ENCODE results near the gene STARD4. TPM values are rescaled to one million over a fixed set of nuclear protein-coding genes. Genes with fewer than 3 reads are reported as not detected.

STARD4 gene
- total RNA-seq, 1 experiment from 2014 or later: 31.1 TPM

DNA sequence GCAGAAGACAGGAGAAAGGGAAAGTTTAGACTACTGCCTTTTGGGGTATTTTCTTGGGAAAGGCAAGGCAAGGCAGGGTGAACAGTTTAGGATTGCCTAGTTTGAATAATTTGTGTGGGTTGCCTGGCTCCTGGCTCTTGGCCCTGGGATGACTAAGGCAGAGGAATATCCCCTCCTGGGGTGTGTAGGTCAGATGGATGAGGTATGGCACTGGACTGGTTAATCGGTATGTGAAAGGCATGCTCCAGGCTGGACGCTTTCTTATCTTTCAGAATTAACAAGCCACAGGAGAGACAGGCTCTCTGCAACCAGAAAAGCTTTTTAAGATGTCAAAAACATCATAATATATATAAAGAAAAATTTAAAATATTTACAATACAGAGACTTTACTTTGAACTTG lies 58.6 kb downstream of the STARD4 start:
- H3K36me3 Mint-ChIP-seq (ENCODE audit: insufficient read depth, unreplicated experiment): no peaks in the 10 kb centered on the region
- TF ChIP-seq, protein P1, sequence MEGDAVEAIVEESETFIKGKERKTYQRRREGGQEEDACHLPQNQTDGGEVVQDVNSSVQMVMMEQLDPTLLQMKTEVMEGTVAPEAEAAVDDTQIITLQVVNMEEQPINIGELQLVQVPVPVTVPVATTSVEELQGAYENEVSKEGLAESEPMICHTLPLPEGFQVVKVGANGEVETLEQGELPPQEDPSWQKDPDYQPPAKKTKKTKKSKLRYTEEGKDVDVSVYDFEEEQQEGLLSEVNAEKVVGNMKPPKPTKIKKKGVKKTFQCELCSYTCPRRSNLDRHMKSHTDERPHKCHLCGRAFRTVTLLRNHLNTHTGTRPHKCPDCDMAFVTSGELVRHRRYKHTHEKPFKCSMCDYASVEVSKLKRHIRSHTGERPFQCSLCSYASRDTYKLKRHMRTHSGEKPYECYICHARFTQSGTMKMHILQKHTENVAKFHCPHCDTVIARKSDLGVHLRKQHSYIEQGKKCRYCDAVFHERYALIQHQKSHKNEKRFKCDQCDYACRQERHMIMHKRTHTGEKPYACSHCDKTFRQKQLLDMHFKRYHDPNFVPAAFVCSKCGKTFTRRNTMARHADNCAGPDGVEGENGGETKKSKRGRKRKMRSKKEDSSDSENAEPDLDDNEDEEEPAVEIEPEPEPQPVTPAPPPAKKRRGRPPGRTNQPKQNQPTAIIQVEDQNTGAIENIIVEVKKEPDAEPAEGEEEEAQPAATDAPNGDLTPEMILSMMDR (IDR thresholded peaks at IDR 0.05; ENCODE audit: unreplicated experiment): no peak
- H3K4me3 Mint-ChIP-seq (ENCODE audit: unreplicated experiment): no peak overlapping the region
- ChIA-PET POLR2A (no interaction called here), CTCF (interaction anchor here (0.7 to 1.0 kb wide), 3 partner anchors 9 to 78 kb away, joined by 3 read pairs; no protein-coding TSS in a partner anchor)
- no peak for DNase-seq (ENCODE audit: unreplicated experiment)
- intact Hi-C loops (cut with micrococcal nuclease): no loop called here
- H3K9me3 Mint-ChIP-seq (ENCODE audit: unreplicated experiment): no peaks in the 10 kb centered on the region
- peak overlapping the region; percentile 7 for H3K27ac Mint-ChIP-seq (ENCODE audit: low read depth, unreplicated experiment)
- no peaks in the 10 kb centered on the region for H3K4me1 Mint-ChIP-seq (ENCODE audit: insufficient read depth, unreplicated experiment)
- no peaks in the 10 kb centered on the region for H3K27me3 Mint-ChIP-seq (ENCODE audit: insufficient read depth, unreplicated experiment)
- BruUV-seq (replicated peaks): no TSS peak

DNA sequence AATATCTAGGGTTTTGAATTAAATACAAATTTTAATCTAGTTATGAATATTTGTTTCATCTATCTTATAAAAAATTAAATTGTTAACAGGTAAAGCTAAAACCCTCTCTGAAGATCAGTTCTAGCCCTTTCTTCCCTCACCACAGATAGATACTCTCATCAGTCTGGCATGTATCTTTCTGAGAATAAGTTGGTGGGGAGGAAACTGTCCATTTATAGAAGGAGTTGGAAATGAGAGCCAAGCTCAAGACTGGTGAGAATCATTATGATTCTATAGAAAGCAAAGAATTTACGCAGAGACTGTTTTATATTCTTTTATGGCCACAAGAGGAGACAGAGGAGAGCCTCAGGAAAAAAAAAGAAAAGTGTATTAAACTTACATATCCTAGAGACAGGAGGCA lies 59.0 kb downstream of the STARD4 start:
- no TSS peak for BruUV-seq (replicated peaks)
- intact Hi-C loops (cut with micrococcal nuclease): no loop called here
- H3K27me3 Mint-ChIP-seq (ENCODE audit: insufficient read depth, unreplicated experiment): no peaks in the 10 kb centered on the region
- ChIA-PET POLR2A (no interaction called here), CTCF (interaction anchor here (0.7 to 1.0 kb wide), 2 partner anchors 10 to 14 kb away, joined by 3 read pairs; no protein-coding TSS in a partner anchor)
- TF ChIP-seq, protein P1 (IDR thresholded peaks at IDR 0.05; ENCODE audit: unreplicated experiment): no peak
- H3K9me3 Mint-ChIP-seq (ENCODE audit: unreplicated experiment): no peaks in the 10 kb centered on the region
- H3K36me3 Mint-ChIP-seq (ENCODE audit: insufficient read depth, unreplicated experiment): no peaks in the 10 kb centered on the region
- no peak for DNase-seq (ENCODE audit: unreplicated experiment)
- H3K4me1 Mint-ChIP-seq (ENCODE audit: insufficient read depth, unreplicated experiment): no peaks in the 10 kb centered on the region
- peak overlapping the region; percentile 7 for H3K27ac Mint-ChIP-seq (ENCODE audit: low read depth, unreplicated experiment)
- no peak overlapping the region for H3K4me3 Mint-ChIP-seq (ENCODE audit: unreplicated experiment)

DNA sequence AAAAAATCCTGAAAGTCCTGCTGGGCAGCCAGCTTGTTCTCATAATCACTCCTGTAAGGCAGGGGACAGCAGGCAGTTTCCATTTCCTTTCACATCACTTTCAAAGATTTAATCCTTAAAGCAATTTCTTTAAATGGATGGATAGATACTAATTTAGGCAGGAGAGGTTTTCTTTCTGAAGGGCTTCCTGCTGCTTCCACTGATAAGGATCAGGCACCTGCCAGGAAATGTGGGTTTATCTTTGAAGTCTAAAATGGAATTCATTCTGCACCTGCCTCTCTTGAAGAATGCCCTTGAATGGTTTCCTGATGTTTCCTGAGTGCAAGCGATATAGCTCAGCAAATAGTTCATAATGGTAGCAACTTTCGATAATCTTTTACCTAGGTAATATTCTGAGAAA lies 64.5 kb downstream of the STARD4 start:
- Mint-ChIP-seq H3K4me1 (ENCODE audit: insufficient read depth, unreplicated experiment) (no peaks in the 10 kb centered on the region), H3K4me3 (ENCODE audit: unreplicated experiment) (no peak overlapping the region), H3K9me3 (ENCODE audit: unreplicated experiment) (no peaks in the 10 kb centered on the region), H3K27me3 (ENCODE audit: insufficient read depth, unreplicated experiment) (peaks cover 26% of the 10 kb centered on the region), H3K27ac (ENCODE audit: low read depth, unreplicated experiment) (no peak overlapping the region), H3K36me3 (ENCODE audit: insufficient read depth, unreplicated experiment) (no peaks in the 10 kb centered on the region)
- TF ChIP-seq, protein P1 (IDR thresholded peaks at IDR 0.05; ENCODE audit: unreplicated experiment): no peak
- CTCF ChIA-PET: no interaction called here
- no TSS peak for BruUV-seq (replicated peaks)
- intact Hi-C loops (cut with micrococcal nuclease): no loop called here
- DNase-seq (ENCODE audit: unreplicated experiment): no peak
- POLR2A ChIA-PET: interaction anchor here (1.0 to 1.6 kb wide), 2 partner anchors 9 to 18 kb away, joined by 3 to 5 read pairs; no protein-coding TSS in a partner anchor

- BruUV-seq (replicated peaks): no TSS peak
- H3K27ac Mint-ChIP-seq (ENCODE audit: low read depth, unreplicated experiment): no peak overlapping the region
- CTCF ChIA-PET: no interaction called here
- no peaks in the 10 kb centered on the region for H3K36me3 Mint-ChIP-seq (ENCODE audit: insufficient read depth, unreplicated experiment)
- no peaks in the 10 kb centered on the region for H3K4me1 Mint-ChIP-seq (ENCODE audit: insufficient read depth, unreplicated experiment)
- TF ChIP-seq, protein P1 (IDR thresholded peaks at IDR 0.05; ENCODE audit: unreplicated experiment): no peak
- no peak for DNase-seq (ENCODE audit: unreplicated experiment)
- POLR2A ChIA-PET: interaction anchor here (1.0 to 1.6 kb wide), 2 partner anchors 10 to 18 kb away, joined by 3 to 5 read pairs; no protein-coding TSS in a partner anchor
- no peaks in the 10 kb centered on the region for H3K9me3 Mint-ChIP-seq (ENCODE audit: unreplicated experiment)
- intact Hi-C loops (cut with micrococcal nuclease): no loop called here
- no peak overlapping the region for H3K4me3 Mint-ChIP-seq (ENCODE audit: unreplicated experiment)
- H3K27me3 Mint-ChIP-seq (ENCODE audit: insufficient read depth, unreplicated experiment): peaks cover 26% of the 10 kb centered on the region
Measured at GRCh38 chr5:111447099-111447498, 65.2 kb downstream of the STARD4 start.

Other genes starting within 250 kb of the STARD4 start
- gene NREP, start 244.7 kb upstream of the STARD4 start, total RNA-seq (2022): 2.5 and 7.0 TPM in 2 replicates

Measured in MCF 10A (cell line).